Umbilical cord (tissue), 2 donors: Measurements from ENCODE around the gene ST14. TPM values are rescaled to one million over a fixed set of nuclear protein-coding genes. Genes with fewer than 3 reads are reported as not detected.
"Not testable (repeated sequence)": the region's sequence is repeated elsewhere in the genome, so short reads cannot be mapped to it uniquely, and the experiment has no call there.

Source experiments
- DNase-seq: peaks from one replicate; pipeline ENCODE4 v3.0.0-alpha.2; 2015; ENCODE audit warnings: low spot score
- total RNA-seq: library from RNA; depleted of rRNA; stranded (reverse); fragments of >200 nt; gene quantifications from one replicate; pipeline ENCODE4 v1.2.3, GENCODE V29; 2014; ENCODE audit warnings: low replicate concordance; ENCODE audit not compliant: insufficient read depth

Gene ST14
- total RNA-seq, 1 donor from 2014 or later, result 5.3 TPM

DNA sequence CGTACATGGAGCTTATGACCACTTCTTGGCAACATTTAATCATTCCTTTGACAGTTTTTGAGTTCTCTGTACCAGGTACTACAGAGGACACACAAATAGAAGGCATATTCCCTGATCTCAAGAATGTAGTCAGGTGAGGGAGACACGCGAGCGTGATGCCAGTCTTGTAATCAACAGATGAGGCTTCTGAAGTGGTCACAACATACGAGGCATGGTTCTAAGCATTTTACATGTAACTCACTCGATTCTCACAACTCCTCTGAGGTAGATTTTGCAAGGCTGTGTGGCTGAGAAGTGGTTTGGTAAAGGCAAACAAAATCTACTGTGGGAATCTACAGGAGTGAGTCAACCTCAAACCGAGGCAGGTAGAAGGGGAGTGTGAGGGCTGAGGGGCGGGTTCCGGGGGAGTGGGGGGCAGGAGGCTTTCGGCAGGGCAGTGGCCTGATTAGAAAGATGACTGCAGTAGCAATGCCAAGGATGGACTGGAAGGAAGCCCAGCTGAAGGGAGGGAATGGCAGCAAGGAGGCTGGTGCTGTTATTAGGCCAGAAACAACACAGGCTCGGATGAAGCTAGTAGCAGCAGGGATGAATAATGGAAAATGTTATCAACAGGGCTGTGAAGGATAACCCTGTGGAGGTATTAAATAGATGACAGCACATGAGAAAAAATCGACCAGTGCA is 63.8 kb downstream of the ST14 start:
- no peak for DNase-seq

DNA sequence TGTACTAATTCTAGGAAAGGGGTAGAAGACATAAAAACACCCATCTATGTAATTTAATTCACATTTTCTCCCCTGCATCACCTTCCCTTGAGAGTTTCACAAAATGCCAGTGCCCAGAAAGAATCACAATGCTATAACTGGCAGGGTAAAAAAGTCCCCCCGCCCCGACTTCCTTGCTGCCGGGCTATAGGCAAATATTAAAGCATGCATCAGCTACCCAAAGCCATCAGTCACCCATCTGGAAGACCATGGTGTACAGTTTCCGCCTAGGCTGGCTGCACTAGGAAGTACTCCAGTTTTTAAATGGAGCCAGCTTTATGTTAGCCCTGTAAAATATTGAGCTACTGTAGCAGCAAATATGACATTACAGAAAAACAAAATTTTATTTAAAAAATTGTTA is 67.8 kb downstream of the ST14 start:
- DNase-seq, result no peak

DNA sequence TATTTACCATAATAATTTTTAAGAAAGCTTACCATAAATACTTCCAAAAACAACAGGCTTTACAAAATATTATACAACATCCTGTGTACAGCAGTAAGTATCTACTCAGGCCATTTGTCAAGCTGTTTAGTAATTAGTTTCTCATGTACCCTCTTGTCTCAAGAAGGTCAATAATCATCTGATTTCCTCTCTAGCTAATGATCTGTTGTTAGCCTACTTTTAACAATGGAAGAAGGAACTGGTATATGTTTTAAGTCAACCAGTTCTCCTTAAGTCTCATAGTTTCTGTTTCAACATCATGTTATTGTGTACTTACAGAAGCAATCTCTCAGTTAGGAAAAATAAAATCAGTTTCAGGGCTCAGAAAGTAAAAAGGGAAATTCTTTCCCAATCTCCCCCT is 73.9 kb downstream of the ST14 start:
- not testable (repeated sequence) for DNase-seq

DNA sequence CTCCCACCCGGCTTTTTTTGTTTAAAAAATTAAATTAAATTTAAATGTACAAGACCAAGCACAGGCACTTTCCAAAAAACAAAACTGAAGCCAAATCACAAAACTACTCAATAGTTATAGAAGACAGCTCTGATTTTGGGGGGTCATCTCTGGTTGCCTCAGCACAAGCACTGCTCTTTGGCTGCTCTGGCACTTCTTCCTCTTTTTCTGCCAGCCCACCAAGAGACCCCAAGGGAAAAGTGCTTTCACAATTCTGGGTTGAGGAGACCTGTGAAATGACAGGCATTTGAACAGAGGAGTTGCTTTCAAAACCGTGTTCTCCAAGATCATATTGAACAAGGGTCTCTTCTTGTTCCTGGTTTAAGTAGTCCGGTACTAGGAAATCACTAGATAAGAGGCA is 74.3 kb downstream of the ST14 start:
- DNase-seq, result not testable (repeated sequence)

DNA sequence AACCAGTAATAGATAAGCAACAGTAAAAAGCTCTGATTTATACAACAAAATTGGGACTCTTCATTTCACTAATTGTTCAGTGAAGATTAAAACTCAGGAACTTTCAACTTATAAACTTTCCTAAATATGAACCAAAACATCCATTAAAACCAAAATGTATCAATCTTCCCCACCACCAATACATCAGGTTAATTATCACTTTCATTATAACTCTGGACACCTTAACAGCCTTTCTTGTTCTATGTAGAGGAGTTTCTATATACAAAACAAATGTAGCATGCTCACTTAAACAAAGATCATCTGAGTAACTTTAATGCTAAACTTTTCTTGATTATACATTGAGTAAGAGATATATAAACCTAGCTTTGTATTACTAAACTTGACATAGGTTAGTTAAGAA is 74.7 kb downstream of the ST14 start:
- no peak for DNase-seq

DNA sequence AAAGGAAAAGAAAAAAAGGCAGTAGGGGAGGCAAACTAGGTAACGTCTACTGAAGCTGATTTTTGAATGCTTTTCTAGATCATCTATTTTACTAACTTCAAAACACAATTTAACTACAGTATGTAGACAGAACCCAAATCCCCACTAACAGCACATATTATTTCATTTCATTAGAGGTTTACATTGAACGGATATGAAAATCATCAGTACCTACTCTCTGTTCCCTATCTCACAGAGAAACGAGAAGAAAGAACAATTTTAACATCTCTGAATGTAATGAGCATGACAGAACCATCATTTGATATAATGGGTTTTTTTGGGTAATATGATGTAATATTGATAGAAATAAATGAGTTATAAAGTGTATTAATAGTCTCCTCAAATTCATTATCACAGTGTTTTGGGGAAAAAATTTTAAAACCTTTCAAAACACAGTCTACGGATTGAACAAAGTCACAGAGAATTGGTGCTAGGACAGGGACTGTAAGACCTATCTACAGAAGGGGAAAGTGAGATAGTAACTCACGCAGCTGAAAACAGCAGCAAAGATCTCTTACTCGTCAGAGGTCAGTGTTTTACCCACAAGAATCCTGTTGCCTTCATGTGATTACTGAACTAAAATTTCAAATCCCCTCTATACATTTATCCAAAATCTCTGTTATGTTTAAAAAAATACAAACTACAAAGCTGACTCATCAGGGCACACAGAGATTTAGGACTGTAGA is 77.9 kb downstream of the ST14 start:
- DNase-seq, result no peak

DNA sequence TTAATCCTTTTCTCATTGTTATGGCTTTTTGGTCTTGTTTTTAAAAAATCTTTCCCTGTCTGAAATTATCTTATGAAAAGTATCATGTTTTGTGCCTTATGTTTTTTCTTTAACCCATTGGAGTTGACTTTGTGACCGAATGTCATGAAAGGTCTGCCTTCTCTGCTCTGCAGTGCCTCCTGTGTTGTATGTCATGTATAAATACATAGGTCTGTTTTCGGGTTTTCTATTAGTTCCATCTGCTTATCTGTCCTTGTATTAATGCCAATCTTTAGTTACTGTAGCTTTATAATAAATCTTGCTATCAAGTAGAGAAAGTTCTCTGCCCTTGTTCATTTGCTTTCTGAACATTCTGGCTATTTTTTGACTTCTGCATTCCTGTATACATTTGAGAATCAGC is 82.1 kb downstream of the ST14 start:
- DNase-seq, result no peak

DNA sequence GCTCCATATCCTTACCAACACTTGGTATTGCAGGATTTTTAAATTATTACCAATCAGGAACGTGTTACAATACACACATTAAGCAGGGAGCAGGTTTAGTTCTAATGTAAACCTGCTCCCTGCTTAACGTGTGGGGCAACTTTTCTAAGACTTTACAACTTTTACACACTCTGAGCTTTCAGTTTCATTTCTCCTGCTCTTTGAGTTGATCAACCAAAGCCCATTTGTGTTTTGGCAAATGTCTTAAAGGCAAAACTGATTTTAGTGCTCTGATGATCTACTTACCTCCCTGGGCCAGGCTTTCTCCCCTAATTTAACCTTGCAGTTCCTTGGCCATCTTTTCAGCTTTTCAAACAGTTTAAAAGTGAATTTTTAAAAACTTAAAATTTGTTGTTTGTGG is 84.2 kb downstream of the ST14 start:
- no peak for DNase-seq

DNA sequence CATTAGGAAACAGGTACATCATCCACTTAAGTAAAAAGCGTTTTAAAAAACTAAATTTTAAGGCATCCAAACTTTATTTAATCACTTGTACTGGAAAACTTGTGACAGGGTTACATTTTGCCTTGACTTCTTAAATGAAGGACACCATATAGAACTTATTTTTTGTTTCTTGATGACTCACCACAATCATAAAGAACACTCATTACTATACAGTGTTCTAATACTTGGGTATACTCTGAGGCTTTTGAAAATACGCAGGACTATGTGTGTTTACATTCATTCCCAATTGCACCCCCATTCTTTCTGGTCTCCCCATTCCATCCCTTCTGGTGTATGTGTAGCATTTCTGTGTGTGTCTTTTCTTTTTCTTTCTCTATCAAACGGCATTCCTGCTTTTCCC is 85.3 kb downstream of the ST14 start:
- DNase-seq, result no peak

DNA sequence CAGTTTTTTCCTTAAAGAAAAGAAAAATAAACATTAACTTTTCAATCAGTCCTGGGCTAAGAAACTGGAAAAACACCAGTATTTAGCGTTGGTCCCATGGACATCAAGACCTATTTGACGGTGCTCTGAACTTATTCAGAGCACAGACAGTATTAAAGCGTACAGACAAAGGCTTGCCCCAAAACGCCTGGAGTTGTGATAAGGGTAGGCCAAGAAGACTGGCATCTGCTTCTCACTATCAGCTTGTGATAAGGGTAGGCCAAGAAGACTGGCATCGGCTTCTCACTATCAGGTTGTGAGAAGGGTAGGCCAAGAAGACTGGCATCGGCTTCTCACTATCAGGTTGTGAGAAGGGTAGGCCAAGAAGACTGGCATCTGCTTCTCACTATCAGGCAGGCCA is 85.8 kb downstream of the ST14 start:
- DNase-seq, result not testable (repeated sequence)

DNA sequence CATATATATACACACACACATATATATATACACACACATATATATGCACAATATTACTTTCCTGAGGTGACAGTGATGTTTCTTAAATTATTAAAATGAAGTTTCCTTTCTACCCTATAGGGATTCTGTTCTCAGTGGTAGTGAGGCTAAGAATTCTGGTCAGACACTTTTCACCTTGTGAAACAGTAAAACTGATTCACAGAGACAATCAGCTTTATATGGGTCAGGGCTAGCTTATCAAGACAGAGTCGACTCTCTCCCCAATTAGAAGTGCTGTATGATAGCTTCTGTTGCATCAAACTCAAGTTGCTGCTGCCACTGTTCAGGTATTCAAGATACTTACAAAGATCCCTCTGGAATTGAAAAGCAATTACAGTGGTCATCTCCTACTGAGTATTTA is 86.7 kb downstream of the ST14 start:
- DNase-seq, result no peak

DNA sequence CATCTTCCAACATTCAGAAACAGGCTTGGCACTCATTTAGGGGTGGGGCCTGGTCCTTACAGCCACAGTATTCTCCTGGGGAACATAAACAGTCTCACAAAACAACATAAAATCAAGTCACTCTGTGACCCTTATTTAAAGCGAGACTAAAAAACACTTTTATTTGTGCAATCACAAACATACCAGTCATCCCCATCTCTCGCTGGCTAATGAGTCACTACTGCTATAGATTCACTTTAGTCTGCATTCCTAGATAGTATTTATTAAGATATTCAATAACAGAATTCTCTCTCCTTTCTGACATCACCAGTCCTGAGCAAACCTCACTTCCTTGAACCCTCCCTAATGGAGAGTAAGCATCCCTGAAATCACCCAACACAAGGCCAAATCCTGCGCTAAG is 87.2 kb downstream of the ST14 start:
- no peak for DNase-seq

DNA sequence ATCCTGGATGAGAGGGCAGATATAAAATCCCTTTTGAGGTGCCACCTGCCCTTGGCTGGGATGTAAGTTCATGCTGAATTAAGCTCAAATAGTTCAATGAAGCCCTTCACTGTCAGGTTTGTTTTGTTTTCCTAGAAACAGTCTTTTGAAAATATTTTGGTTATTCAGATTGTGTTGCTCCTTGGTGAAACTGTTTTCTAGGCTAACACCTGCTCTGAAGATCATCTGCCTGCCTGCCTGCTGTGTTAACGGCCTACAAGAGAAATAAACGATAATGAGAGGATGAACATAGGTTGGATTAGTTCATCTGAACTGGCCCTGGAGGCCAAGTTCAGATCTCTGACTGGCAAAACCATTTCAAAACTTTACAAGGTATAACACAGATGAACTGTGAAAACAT is 87.7 kb downstream of the ST14 start:
- DNase-seq, result no peak

DNA sequence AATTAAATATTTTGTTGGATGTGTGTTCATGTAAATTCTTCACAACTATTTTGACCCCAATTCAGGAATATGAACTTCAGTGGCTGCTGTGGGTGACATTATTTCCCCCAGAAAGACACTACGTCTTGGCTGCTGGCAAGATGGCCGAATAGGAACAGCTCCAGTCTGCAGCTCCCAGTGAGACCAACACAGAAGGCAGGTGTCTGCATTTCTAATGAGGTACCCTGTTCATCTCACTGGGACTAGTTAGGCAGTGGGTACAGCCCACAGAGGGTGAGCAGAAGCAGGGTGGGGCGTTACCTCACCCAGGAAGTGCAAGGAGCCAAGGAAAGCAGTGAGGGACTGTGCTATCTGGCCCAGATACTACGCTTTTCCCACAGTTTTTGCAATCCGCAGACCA is 89.8 kb downstream of the ST14 start:
- DNase-seq, result no peak

DNA sequence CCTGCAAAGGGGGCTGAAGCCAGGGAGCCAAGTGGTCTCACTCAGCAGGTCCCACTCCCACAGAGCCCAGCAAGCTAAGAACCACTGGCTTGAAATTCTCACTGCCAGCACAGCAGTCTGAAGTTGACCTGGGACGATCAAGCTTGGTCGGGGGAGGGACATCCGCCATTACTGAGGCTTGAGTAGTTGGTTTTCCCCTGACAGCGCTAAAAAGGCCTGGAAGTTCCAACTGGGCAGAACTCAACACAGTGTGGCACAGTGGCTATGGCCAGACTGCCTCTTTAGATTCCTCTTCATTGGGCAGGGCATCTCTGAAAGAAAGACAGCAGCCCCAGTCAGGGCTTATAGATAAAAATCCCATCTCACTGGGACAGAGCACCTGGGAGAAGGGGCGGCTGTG is 90.3 kb downstream of the ST14 start:
- DNase-seq, result not testable (repeated sequence)

DNA sequence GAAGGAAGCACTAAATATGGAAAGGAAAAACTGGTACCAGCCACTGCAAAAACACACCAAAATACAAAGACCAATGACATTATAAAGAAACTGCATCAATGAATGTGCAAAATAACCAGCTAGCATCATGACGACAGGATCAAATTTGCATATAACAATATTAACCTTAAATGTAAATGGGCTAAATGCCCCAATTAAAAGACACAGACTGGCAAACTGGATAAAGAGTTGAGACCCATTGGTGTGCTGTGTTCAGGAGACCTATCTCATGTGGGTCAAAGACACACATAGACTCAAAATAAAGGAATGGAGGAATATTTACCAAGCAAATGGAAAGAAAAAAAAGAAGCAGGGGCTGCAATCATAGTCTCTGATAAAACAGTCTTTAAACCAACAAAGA is 92.2 kb downstream of the ST14 start:
- not testable (repeated sequence) for DNase-seq

Other genes starting within 250 kb of the ST14 start
- 1.9 TPM for gene PRDM10, start 156.9 kb upstream of the ST14 start, total RNA-seq
- 374 TPM for gene APLP2, start 89.9 kb upstream of the ST14 start, total RNA-seq
- 55.1 TPM for gene ZBTB44, start 155.1 kb downstream of the ST14 start, total RNA-seq